Thymus (tissue), 11 donors: ENCODE data around the gene ESRRG. TPM values are rescaled to one million over a fixed set of nuclear protein-coding genes. Genes with fewer than 3 reads are reported as not detected.

Source experiments
- DNase-seq, 9 donors: peaks; one replicate each; pipeline ENCODE4 v3.0.0-alpha.2; 2013; ENCODE audit warnings: low spot score in 9 of 9, low read depth in 6 of 9, missing footprints in 1 of 9
- H3K27ac ChIP-seq, 2 donors: one replicate each; pipeline ENCODE4 v1.5.1; 2013; ENCODE audit warnings: control low read depth in 1 of 2, low read depth in 1 of 2, low read length in 1 of 2, mild to moderate bottlenecking in 1 of 2, moderate library complexity in 1 of 2
- H3K27me3 ChIP-seq, 2 donors: one replicate each; pipeline ENCODE4 v1.5.1; 2013; ENCODE audit warnings: low read length in 1 of 2; ENCODE audit not compliant: control insufficient read depth in 2 of 2, insufficient read depth in 1 of 2
- H3K36me3 ChIP-seq, 2 donors: one replicate each; pipeline ENCODE4 v1.5.1; 2013; ENCODE audit warnings: low read length in 1 of 2, mild to moderate bottlenecking in 1 of 2, moderate library complexity in 1 of 2; ENCODE audit not compliant: control insufficient read depth in 2 of 2, insufficient read depth in 2 of 2
- H3K4me1 ChIP-seq, 2 donors: one replicate each; pipeline ENCODE4 v1.5.1; 2013; ENCODE audit warnings: low read length in 2 of 2; ENCODE audit not compliant: control insufficient read depth in 2 of 2, insufficient read depth in 2 of 2
- H3K4me3 ChIP-seq, 2 donors: one replicate each; pipeline ENCODE4 v1.5.1; 2013; ENCODE audit warnings: low read length in 2 of 2, control low read depth in 1 of 2, mild to moderate bottlenecking in 1 of 2
- H3K9me3 ChIP-seq, 2 donors: one replicate each; pipeline ENCODE4 v1.5.1; 2013; ENCODE audit warnings: low read length in 1 of 2, mild to moderate bottlenecking in 1 of 2; ENCODE audit not compliant: control insufficient read depth in 2 of 2, insufficient read depth in 1 of 2
- WGBS: extraction: QIAGEN DNeasy Blood & Tissue Kit; methylation state at CpG from one replicate; pipeline ENCODE4 v1.1.7; 2013; 5-methylcytosine and 5-hydroxymethylcytosine counted together
- polyA plus RNA-seq: library from polyadenylated mRNA; stranded (reverse); fragments of 200-250 nt; gene quantifications from one replicate; pipeline ENCODE4 v1.2.3, GENCODE V29; 2013
- total RNA-seq: library from RNA; stranded (reverse); fragments of 120-200 nt; gene quantifications from one replicate; pipeline ENCODE4 v1.2.4, GENCODE V29; 2013
- donor health status: healthy.

The ESRRG gene
- total and polyA plus RNA-seq, 2 donors = 0.71 to 1.3 TPM

DNA sequence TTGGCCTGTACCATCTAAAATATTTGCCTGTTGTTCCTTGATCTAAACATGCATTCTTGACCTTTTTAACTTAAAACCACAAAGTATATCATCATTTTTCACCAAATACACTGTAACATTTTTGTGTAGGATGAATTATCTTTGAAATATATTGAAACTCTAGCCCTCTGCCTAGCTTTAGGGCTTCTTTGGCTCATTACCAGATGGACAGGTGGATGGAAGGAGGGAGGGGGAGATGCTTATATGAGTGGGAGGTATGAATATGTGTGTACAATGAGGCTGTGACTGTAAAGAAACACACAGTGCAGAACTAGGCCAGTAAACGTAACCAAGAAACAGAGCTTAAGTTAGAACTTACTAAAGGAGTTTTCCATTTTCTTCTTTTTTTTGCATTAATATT lies 118.5 kb downstream of the ESRRG start:
- Histone ChIP-seq H3K27me3 (peaks cover 5 to 19% of the 10 kb centered on the region in 2 donors), H3K4me1 (peaks cover 0 to 4% of the 10 kb centered on the region in 2 donors), H3K27ac (no peak overlapping the region), H3K36me3 (no peaks in the 10 kb centered on the region), H3K9me3 (no peaks in the 10 kb centered on the region), H3K4me3 (no peak overlapping the region)
- WGBS = 89% methylated on average over 1 of the region's 1 CpG
- no peak for DNase-seq

DNA sequence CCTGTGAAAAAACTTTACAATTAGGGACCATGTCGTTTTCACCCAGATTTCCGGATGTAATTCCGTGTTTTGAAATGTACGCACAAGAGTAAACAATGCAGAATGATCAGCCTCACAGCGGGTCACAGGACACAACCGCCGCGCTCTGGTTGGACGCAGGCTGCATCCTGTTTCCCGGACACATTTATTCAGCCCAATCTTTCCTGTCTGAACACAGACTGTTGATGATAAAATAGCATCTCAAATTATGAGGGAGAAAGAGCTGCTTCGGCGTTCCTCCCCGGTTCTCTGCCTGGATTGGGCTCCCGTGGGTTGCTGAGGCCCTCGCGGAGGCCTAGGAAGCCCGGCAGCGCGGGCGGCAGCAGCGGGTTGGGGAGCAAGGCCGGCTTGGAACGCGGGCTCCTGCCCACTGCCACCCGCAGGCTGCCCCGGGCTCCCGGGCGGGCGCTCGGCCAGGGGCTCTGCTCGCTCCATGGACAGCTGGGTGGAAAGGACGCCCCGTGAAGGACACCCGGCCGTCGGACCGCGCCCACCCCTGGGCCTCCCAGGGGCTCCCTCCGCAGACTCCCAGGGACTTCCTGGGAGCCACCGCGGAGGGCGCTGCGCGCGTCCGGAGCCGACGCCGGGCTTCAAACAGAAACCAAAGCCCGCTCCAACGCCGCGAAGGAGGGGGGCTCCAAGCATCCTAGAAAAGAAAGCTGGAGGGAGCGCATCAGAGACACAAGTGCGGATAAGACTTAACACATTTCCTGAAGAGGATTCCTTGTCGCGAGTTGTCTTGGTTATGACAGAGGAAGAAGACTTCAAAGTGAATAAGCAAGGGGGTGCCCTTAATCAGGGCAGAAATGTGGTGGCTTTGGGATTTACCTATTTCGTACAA lies 122.3 kb downstream of the ESRRG start:
- 3% methylated on average over 58 of the region's 58 CpGs for WGBS
- peak overlapping the region; percentile 25 to 39 for H3K4me3 ChIP-seq
- no peaks in the 10 kb centered on the region for H3K9me3 ChIP-seq
- peaks cover 0 to 4% of the 10 kb centered on the region in 2 donors for H3K4me1 ChIP-seq
- peak overlapping the region; percentile 50 to 58 for H3K27ac ChIP-seq
- H3K36me3 ChIP-seq = no peaks in the 10 kb centered on the region
- peak in 2 of 9 donors; percentile 14 to 21 for DNase-seq
- H3K27me3 ChIP-seq = peaks cover 5 to 19% of the 10 kb centered on the region in 2 donors

DNA sequence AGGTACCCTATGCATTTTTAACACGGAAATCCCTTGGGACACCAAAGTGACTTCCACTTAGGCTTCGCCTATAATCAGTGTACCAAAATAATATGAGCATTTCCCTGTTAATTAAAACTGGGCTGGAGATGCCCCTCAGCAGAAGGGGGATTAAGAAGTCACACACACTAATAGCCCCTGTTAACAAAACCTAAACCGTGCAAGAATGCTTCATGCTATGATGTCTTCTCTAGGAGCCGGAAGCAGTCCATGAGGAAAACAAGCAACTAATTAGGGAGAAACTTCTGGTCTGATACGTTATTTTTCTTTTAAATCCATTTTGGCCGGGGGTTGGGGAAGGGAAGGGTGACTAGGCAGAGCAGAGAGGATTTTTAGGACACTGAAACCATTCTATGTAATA lies 123.4 kb downstream of the ESRRG start:
- Histone ChIP-seq H3K4me1 (peaks cover 0 to 4% of the 10 kb centered on the region in 2 donors), H3K27me3 (peaks cover 5 to 19% of the 10 kb centered on the region in 2 donors), H3K9me3 (no peaks in the 10 kb centered on the region), H3K36me3 (no peaks in the 10 kb centered on the region), H3K4me3 (no peak overlapping the region), H3K27ac (no peak overlapping the region)
- WGBS = 95% methylated on average over 6 of the region's 6 CpGs
- DNase-seq = no peak

DNA sequence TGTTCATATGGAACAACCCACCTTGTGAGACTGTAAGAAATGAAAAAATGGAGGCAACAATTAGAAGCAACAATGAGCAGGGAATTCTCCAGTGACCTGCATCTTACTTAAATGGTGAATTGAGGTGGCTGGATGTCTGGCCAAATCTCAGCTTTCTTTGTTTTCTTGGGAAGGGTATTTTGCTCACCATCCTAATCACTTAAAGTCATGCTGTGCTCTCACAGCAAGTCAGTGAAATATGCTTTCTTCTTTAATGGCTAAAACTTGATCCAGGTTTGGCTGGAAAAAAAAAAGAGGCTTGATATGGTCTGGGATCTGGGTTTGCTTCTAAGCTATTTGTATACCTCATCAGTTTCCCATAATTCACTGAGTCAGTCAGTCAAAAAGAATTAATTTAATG lies 124.8 kb downstream of the ESRRG start:
- H3K36me3 ChIP-seq = no peaks in the 10 kb centered on the region
- no peak overlapping the region for H3K4me3 ChIP-seq
- H3K27ac ChIP-seq = no peak overlapping the region
- peaks cover 5 to 19% of the 10 kb centered on the region in 2 donors for H3K27me3 ChIP-seq
- peaks cover 0 to 4% of the 10 kb centered on the region in 2 donors for H3K4me1 ChIP-seq
- H3K9me3 ChIP-seq = no peaks in the 10 kb centered on the region
- no peak for DNase-seq

DNA sequence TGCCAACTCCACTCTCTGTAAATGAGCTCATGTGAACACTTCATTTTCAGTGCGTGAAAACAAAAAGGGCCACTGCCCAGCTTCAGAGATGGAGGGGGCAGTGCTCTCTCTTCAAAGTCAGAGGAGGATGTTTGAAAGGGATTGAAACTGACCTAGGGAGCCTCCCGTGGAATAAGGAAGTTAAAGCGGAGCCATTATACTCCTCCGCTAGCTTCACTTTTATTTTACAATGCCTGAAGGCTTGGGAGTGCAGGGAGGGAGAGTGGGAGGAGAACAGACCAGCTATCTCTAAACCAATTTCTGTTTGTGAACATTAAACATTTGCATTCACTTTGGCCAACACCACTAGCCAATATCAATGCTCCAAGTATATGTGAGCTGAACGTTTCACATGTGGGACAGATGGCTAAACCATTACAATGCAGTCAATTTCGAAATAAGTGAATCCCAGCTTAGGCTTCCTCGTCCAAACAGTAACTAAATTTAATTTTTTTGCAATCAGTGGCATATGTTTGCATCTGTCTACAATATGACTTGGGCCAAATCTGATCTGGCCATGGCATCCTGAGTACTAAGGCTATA lies 126.9 kb downstream of the ESRRG start:
- Histone ChIP-seq H3K27me3 (peaks cover 4 to 14% of the 10 kb centered on the region in 2 donors), H3K4me3 (no peak overlapping the region), H3K9me3 (no peaks in the 10 kb centered on the region), H3K27ac (no peak overlapping the region), H3K4me1 (peaks cover 0 to 3% of the 10 kb centered on the region in 2 donors), H3K36me3 (no peaks in the 10 kb centered on the region)
- WGBS = 85% methylated on average over 7 of the region's 7 CpGs
- no peak for DNase-seq

GRCh38 chr1:216587715-216588114 lies 135.5 kb downstream of the ESRRG start:
- no peak overlapping the region for H3K27ac ChIP-seq
- no peak for DNase-seq
- H3K9me3 ChIP-seq = no peaks in the 10 kb centered on the region
- H3K4me3 ChIP-seq = no peak overlapping the region
- no peaks in the 10 kb centered on the region for H3K36me3 ChIP-seq
- H3K27me3 ChIP-seq = no peaks in the 10 kb centered on the region
- H3K4me1 ChIP-seq = no peaks in the 10 kb centered on the region

GRCh38 chr1:216582151-216582550 lies 141.1 kb downstream of the ESRRG start:
- no peak overlapping the region for H3K4me3 ChIP-seq
- H3K4me1 ChIP-seq = no peaks in the 10 kb centered on the region
- no peak overlapping the region for H3K27ac ChIP-seq
- H3K9me3 ChIP-seq = no peaks in the 10 kb centered on the region
- no peak for DNase-seq
- H3K36me3 ChIP-seq = no peaks in the 10 kb centered on the region
- WGBS = 92% methylated on average over 2 of the region's 2 CpGs
- no peaks in the 10 kb centered on the region for H3K27me3 ChIP-seq

- no peaks in the 10 kb centered on the region for H3K4me1 ChIP-seq
- H3K27me3 ChIP-seq = no peaks in the 10 kb centered on the region
- no peak overlapping the region for H3K4me3 ChIP-seq
- no peak for DNase-seq
- H3K36me3 ChIP-seq = no peaks in the 10 kb centered on the region
- 84% methylated on average over 2 of the region's 2 CpGs for WGBS
- H3K27ac ChIP-seq = no peak overlapping the region
- no peaks in the 10 kb centered on the region for H3K9me3 ChIP-seq
Measured at GRCh38 chr1:216580538-216581057, 142.6 kb downstream of the ESRRG start.

- Histone ChIP-seq H3K9me3 (no peaks in the 10 kb centered on the region), H3K4me3 (no peak overlapping the region), H3K4me1 (no peaks in the 10 kb centered on the region), H3K27me3 (no peaks in the 10 kb centered on the region), H3K36me3 (no peaks in the 10 kb centered on the region), H3K27ac (no peak overlapping the region)
- 71% methylated on average over 4 of the region's 4 CpGs for WGBS
- DNase-seq = no peak
Measured at GRCh38 chr1:216576234-216576937, 146.8 kb downstream of the ESRRG start.
